CD14-positive monocyte (primary cell): Measurements from ENCODE around the gene MDFI. TPM values are rescaled to one million over a fixed set of nuclear protein-coding genes. Genes with fewer than 3 reads are reported as not detected.

Experiments used
- DNase-seq, 3 donors: peaks; one replicate each; pipeline ENCODE4 v3.0.0-alpha.2; 2011 to 2022
- H2AFZ ChIP-seq: 2 replicates; pipeline ENCODE4 v1.6.0; 2012; ENCODE audit warnings: mild to moderate bottlenecking, low read depth, low read length, inconsistent platforms; ENCODE audit not compliant: insufficient read depth, poor library complexity, severe bottlenecking
- H3K27ac ChIP-seq, 2 donors: 1 replicate in 1 of 2; 2 replicates in 1 of 2; pipeline ENCODE4 v1.5.1; 2012 to 2013; ENCODE audit warnings: low read length in 2 of 2, control low read depth in 1 of 2, inconsistent platforms in 1 of 2, low read depth in 1 of 2, mild to moderate bottlenecking in 1 of 2
- H3K27me3 ChIP-seq, 2 donors: one replicate each; pipeline versions ENCODE4 v1.6.0 to v1.6.1; 2011 to 2013; ENCODE audit warnings: low read length in 2 of 2; ENCODE audit not compliant: control insufficient read depth in 2 of 2, insufficient read depth in 2 of 2
- H3K36me3 ChIP-seq, 2 donors: replicated peaks in 1 of 2; 1 replicate in 1 of 2; 2 replicates in 1 of 2; pipeline versions ENCODE4 v1.5.1 to v1.6.1; 2012 to 2013; ENCODE audit warnings: low read length in 2 of 2, control low read depth in 1 of 2, inconsistent platforms in 1 of 2, mild to moderate bottlenecking in 1 of 2; ENCODE audit not compliant: insufficient read depth in 2 of 2, control insufficient read depth in 1 of 2
- H3K4me1 ChIP-seq, 2 donors: 1 replicate in 1 of 2; 2 replicates in 1 of 2; pipeline versions ENCODE4 v1.5.1 to v1.6.1; 2012 to 2013; ENCODE audit warnings: low read length in 2 of 2, control low read depth in 1 of 2, inconsistent platforms in 1 of 2, mild to moderate bottlenecking in 1 of 2, moderate library complexity in 1 of 2; ENCODE audit not compliant: insufficient read depth in 2 of 2, control insufficient read depth in 1 of 2
- H3K4me2 ChIP-seq: replicated peaks from 2 replicates; pipeline ENCODE3; 2012; ENCODE audit warnings: low read length, moderate library complexity, mild to moderate bottlenecking; ENCODE audit not compliant: poor library complexity, severe bottlenecking; ENCODE audit errors: extremely low read depth
- H3K4me3 ChIP-seq, 3 experiments: fragments of 200-600 bp in 1 of 3; sonication (generic) in 1 of 3; replicated peaks in 1 of 3; 1 replicate in 2 of 3; 2 replicates in 1 of 3; pipeline ENCODE4 v1.5.1; 2011 to 2013; ENCODE audit warnings: low read length in 3 of 3, mild to moderate bottlenecking in 3 of 3, control low read depth in 2 of 3, low read depth in 2 of 3, inconsistent platforms in 1 of 3, moderate library complexity in 1 of 3
- H3K79me2 ChIP-seq: 2 replicates; pipeline ENCODE4 v1.6.0; 2012; ENCODE audit warnings: mild to moderate bottlenecking, control low read depth, inconsistent platforms, low read length, moderate library complexity; ENCODE audit not compliant: insufficient read depth
- H3K9ac ChIP-seq: 2 replicates; pipeline ENCODE4 v1.6.0; 2017; ENCODE audit warnings: low read length, mild to moderate bottlenecking; ENCODE audit not compliant: insufficient read depth, poor library complexity, severe bottlenecking
- H3K9me3 ChIP-seq, 2 donors: replicated peaks in 1 of 2; 1 replicate in 1 of 2; 2 replicates in 1 of 2; pipeline versions ENCODE4 v1.5.1 to v1.6.1; 2012 to 2013; ENCODE audit warnings: low read length in 2 of 2, control low read depth in 1 of 2; ENCODE audit not compliant: control insufficient read depth in 1 of 2, insufficient read depth in 1 of 2
- H4K20me1 ChIP-seq: 2 replicates; pipeline ENCODE4 v1.6.0; 2012; ENCODE audit warnings: mild to moderate bottlenecking, low read length, control low read depth, moderate library complexity; ENCODE audit not compliant: insufficient read depth
- H3K27ac Mint-ChIP-seq, 7 donors: one replicate each; pipeline ENCODE4 v1.8.0; 2020; ENCODE audit warnings: mild to moderate bottlenecking in 7 of 7, mixed read lengths in 7 of 7, moderate library complexity in 6 of 7, inconsistent platforms in 2 of 7
- H3K27me3 Mint-ChIP-seq, 3 donors: one replicate each; pipeline ENCODE4 v1.8.0; 2021 to 2022; ENCODE audit warnings: low read depth in 3 of 3, mild to moderate bottlenecking in 3 of 3, mixed read lengths in 3 of 3, moderate library complexity in 3 of 3, inconsistent platforms in 1 of 3
- H3K36me3 Mint-ChIP-seq, 2 donors: one replicate each; pipeline ENCODE4 v1.8.0; 2020; ENCODE audit warnings: mixed read lengths in 2 of 2, inconsistent platforms in 1 of 2, mild to moderate bottlenecking in 1 of 2
- H3K4me1 Mint-ChIP-seq: one replicate; pipeline ENCODE4 v1.8.0; 2020; ENCODE audit warnings: mild to moderate bottlenecking, mixed read lengths
- H3K4me3 Mint-ChIP-seq, 2 donors: one replicate each; pipeline ENCODE4 v1.8.0; 2020; ENCODE audit warnings: mild to moderate bottlenecking in 2 of 2, mixed read lengths in 2 of 2, moderate library complexity in 1 of 2
- H3K9me3 Mint-ChIP-seq, 7 donors: one replicate each; pipeline ENCODE4 v1.8.0; 2020 to 2022; ENCODE audit warnings: mixed read lengths in 7 of 7, mild to moderate bottlenecking in 6 of 7, moderate library complexity in 6 of 7, inconsistent platforms in 2 of 7
- CTCF ChIP-seq: fragments of 200-600 bp; IDR thresholded peaks from one replicate; pipeline ENCODE4 v1.8.0; 2022; ENCODE audit warnings: antibody characterized with exemption, mild to moderate bottlenecking
- WGBS: methylation state at CpG from one replicate; pipeline ENCODE4 v1.1.5; 2013; ENCODE audit warnings: missing lambda C conversion rate; ENCODE audit not compliant: insufficient coverage; 5-methylcytosine and 5-hydroxymethylcytosine counted together
- intact Hi-C, 2 donors: fragments of 100-400 bp; cut with micrococcal nuclease; formaldehyde crosslinking; loops; one replicate each; pipeline versions ENCODE4 v1.15.0 to v1.15.1; 2023
- polyA plus RNA-seq, 3 donors: library from polyadenylated mRNA; depleted of rRNA in 1 of 3; unstranded in 2 of 3; stranded (reverse) in 1 of 3; fragments of 300-500 nt in 2 of 3; fragments of >200 nt in 1 of 3; fragmentation: Illumina TruSeq in 2 of 3; gene quantifications; 1 replicate in 2 of 3; 2 replicates in 1 of 3; pipeline ENCODE4 v1.2.3, GENCODE V29; 2012 to 2021

Gene MDFI
- polyA plus RNA-seq, 3 donors, result not detected

- intact Hi-C loops, result no loop called here
- peaks cover 0 to 3% (median 1%) of the 10 kb centered on the region in 3 donors for H3K27me3 Mint-ChIP-seq
- Histone ChIP-seq H3K4me3 (no peak overlapping the region), H4K20me1 (peaks cover 100% of the 10 kb centered on the region), H2AFZ (no peak overlapping the region), H3K27me3 (no peaks in the 10 kb centered on the region), H3K9ac (no peak overlapping the region), H3K4me1 (no peaks in the 10 kb centered on the region), H3K9me3 (no peaks in the 10 kb centered on the region), H3K36me3 (peaks cover 49 to 77% of the 10 kb centered on the region in 2 donors), H3K27ac (no peak overlapping the region), H3K4me2 (no peak overlapping the region), H3K79me2 (peaks cover 10% of the 10 kb centered on the region)
- H3K36me3 Mint-ChIP-seq, result peaks cover 62 to 64% of the 10 kb centered on the region in 2 donors
- H3K27ac Mint-ChIP-seq, result peak overlapping the region in 1 of 7 donors; percentile 16
- no peak for DNase-seq
- H3K9me3 Mint-ChIP-seq, result peaks cover 0 to 1% (median 0%) of the 10 kb centered on the region in 7 donors
- WGBS, result 98% methylated on average over 8 of the region's 8 CpGs
- no peak overlapping the region for H3K4me3 Mint-ChIP-seq
- TF ChIP-seq CTCF, result no peak
- H3K4me1 Mint-ChIP-seq, result peaks cover 3% of the 10 kb centered on the region
Measured at GRCh38 chr6:41691426-41692079, 53.3 kb downstream of the MDFI start.

GRCh38 chr6:41692080-41692675, 53.9 kb downstream of the MDFI start:
- Histone ChIP-seq H3K27me3 (no peaks in the 10 kb centered on the region), H3K4me1 (no peaks in the 10 kb centered on the region), H3K79me2 (peaks cover 10% of the 10 kb centered on the region), H3K4me2 (no peak overlapping the region), H4K20me1 (peaks cover 100% of the 10 kb centered on the region), H3K9ac (no peak overlapping the region), H2AFZ (no peak overlapping the region), H3K36me3 (peaks cover 43 to 76% of the 10 kb centered on the region in 2 donors), H3K27ac (no peak overlapping the region), H3K4me3 (no peak overlapping the region), H3K9me3 (no peaks in the 10 kb centered on the region)
- no peak for DNase-seq
- peaks cover 0 to 1% (median 0%) of the 10 kb centered on the region in 7 donors for H3K9me3 Mint-ChIP-seq
- peaks cover 3% of the 10 kb centered on the region for H3K4me1 Mint-ChIP-seq
- TF ChIP-seq CTCF, result no peak
- peaks cover 0 to 3% (median 1%) of the 10 kb centered on the region in 3 donors for H3K27me3 Mint-ChIP-seq
- H3K4me3 Mint-ChIP-seq, result no peak overlapping the region
- no peak overlapping the region for H3K27ac Mint-ChIP-seq
- H3K36me3 Mint-ChIP-seq, result peaks cover 60 to 62% of the 10 kb centered on the region in 2 donors
- intact Hi-C loops, result no loop called here
